Erythroblast (primary cell): ENCODE measurements around the gene FNDC7.

Experiments
- GATA1 ChIP-seq: IDR thresholded peaks from 2 replicates; pipeline ENCODE4 v1.6.1; 2011; ENCODE audit warnings: low read depth, mild to moderate bottlenecking, control low read depth, low read length, moderate library complexity
- POLR2A ChIP-seq: IDR thresholded peaks from 2 replicates; pipeline ENCODE4 v1.6.1; 2011; ENCODE audit warnings: mild to moderate bottlenecking, low read length

- TF ChIP-seq POLR2A (no peak), GATA1 (no peak)
Measured at GRCh38 chr1:108668777-108669176, 43.9 kb upstream of the FNDC7 start.
